Right lobe of liver (tissue), 4 donors: ENCODE data around the gene CLMP.

ENCODE experiments used
- POLR2A ChIP-seq: fragments of 450-650 bp; IDR thresholded peaks from one replicate; pipeline ENCODE4 v1.6.1; 2017; ENCODE audit warnings: antibody characterized with exemption, mild to moderate bottlenecking
- TF ChIP-seq, protein P1 (sequence below), 4 donors: fragments of 200-600 bp in 3 of 4; fragments of 450-650 bp in 1 of 4; IDR thresholded peaks; one replicate each; pipeline versions ENCODE4 v1.5.1 to v1.8.0; 2016 to 2022; ENCODE audit warnings: antibody characterized with exemption in 4 of 4, mild to moderate bottlenecking in 2 of 4
- donor health status: DM: no; HTN: no; CAD: no.
- donor health status: DM: no; HTN: no; CAD: no.
- donor health status: DM: no; HTN: yes; CAD: no.

DNA sequence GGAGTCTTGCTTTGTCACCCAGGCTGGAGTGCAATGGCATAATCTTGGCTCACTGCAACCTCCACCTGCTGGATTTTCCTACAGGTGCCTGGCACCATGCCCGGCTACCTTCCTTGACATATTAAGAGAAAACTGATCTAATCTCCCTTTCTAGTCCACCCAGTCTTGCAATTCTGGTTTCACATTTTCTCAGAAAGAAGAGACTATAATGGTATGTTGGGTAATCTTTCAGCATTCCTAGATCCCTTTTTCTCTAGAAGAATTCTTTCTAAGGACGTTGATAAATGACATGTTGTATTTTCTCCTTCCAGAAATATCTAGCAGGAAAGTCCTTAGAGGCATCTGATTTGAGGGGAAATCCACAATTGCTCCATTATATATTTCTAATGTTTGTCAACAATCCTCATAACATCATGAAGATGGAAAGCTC, 122.7 kb downstream of the CLMP start:
- TF ChIP-seq POLR2A = no peak
- TF ChIP-seq, protein P1, sequence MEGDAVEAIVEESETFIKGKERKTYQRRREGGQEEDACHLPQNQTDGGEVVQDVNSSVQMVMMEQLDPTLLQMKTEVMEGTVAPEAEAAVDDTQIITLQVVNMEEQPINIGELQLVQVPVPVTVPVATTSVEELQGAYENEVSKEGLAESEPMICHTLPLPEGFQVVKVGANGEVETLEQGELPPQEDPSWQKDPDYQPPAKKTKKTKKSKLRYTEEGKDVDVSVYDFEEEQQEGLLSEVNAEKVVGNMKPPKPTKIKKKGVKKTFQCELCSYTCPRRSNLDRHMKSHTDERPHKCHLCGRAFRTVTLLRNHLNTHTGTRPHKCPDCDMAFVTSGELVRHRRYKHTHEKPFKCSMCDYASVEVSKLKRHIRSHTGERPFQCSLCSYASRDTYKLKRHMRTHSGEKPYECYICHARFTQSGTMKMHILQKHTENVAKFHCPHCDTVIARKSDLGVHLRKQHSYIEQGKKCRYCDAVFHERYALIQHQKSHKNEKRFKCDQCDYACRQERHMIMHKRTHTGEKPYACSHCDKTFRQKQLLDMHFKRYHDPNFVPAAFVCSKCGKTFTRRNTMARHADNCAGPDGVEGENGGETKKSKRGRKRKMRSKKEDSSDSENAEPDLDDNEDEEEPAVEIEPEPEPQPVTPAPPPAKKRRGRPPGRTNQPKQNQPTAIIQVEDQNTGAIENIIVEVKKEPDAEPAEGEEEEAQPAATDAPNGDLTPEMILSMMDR (IDR thresholded peaks at IDR 0.05) = no peak
